HepG2 (cell line): Measurements from ENCODE around the gene FYB1.

ENCODE experiments used
- EZH2 ChIP-seq: conservative IDR thresholded peaks from 2 replicates; pipeline ENCODE4 v1.6.1; 2012; ENCODE audit warnings: mild to moderate bottlenecking, low read depth, low read length, moderate library complexity
- KDM2A ChIP-seq: sonication (generic); formaldehyde crosslinking; IDR thresholded peaks from 2 replicates; pipeline ENCODE4 v1.4.0; 2020; ENCODE audit warnings: low read depth, missing genetic modification reagents, borderline replicate concordance
- LCORL ChIP-seq, 2 experiments: fragments of 450-650 bp in 1 of 2; sonication (generic) in 1 of 2; formaldehyde crosslinking in 1 of 2; IDR thresholded peaks; 2 replicates each; pipeline versions ENCODE4 v1.5.0 to v1.6.1; 2017 to 2020; ENCODE audit warnings: antibody characterized with exemption in 1 of 2, missing genetic modification reagents in 1 of 2
- MYC ChIP-seq: sonication (generic); formaldehyde crosslinking; IDR thresholded peaks from 2 replicates; pipeline ENCODE4 v1.9.0; 2021; ENCODE audit warnings: missing genetic modification reagents, borderline replicate concordance
- NFYB ChIP-seq: sonication (generic); formaldehyde crosslinking; IDR thresholded peaks from 2 replicates; pipeline ENCODE4 v1.4.0; 2020; ENCODE audit warnings: missing genetic modification reagents
- POLR2A ChIP-seq, 2 experiments: IDR thresholded peaks; 2 replicates each; pipeline ENCODE4 v1.6.1; 2011; ENCODE audit warnings: low read depth in 2 of 2, low read length in 2 of 2, mild to moderate bottlenecking in 1 of 2, moderate library complexity in 1 of 2; ENCODE audit not compliant: insufficient read depth in 1 of 2
- RFX5 ChIP-seq: IDR thresholded peaks from 2 replicates; pipeline ENCODE4 v1.6.1; 2011; ENCODE audit warnings: low read depth, low read length, improper control_type of control experiment
- ZNF30 ChIP-seq: sonication (generic); formaldehyde crosslinking; IDR thresholded peaks from 2 replicates; pipeline ENCODE4 v1.5.0; 2020; ENCODE audit warnings: mild to moderate bottlenecking, missing genetic modification reagents
- ZNF883 ChIP-seq: sonication (generic); formaldehyde crosslinking; IDR thresholded peaks from 2 replicates; pipeline ENCODE4 v1.5.1; 2020; ENCODE audit warnings: mild to moderate bottlenecking, missing genetic modification reagents; ENCODE audit errors: not compliant biosample characterization
- TF ChIP-seq, protein P1 (sequence below), 2 experiments: fragments of 450-650 bp in 1 of 2; sonication (generic) in 1 of 2; formaldehyde crosslinking in 1 of 2; IDR thresholded peaks; 2 replicates each; pipeline versions ENCODE4 v1.6.1 to v1.8.0; 2016 to 2022; ENCODE audit warnings: antibody characterized with exemption in 1 of 2, mild to moderate bottlenecking in 1 of 2, missing genetic modification reagents in 1 of 2

DNA sequence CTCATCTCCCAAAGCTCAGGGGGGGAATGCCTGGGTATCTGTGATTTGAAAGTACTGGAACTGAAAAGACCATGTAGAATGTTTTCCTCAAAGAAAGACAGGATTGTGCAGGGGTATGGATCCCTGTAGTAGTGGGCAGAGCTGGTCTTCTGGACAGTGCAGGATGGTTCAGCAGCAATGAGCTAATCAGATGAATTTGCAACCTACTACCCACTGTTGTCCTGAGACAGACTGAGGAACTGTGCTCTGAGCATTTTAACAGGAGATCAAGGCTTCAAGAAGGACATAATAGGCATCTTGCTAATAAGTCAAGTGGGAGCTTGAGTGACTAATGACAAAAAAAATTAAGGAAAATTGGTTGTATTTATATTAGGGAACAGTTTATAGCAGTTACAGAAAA lies 61.7 kb downstream of the FYB1 start:
- no peak for TF ChIP-seq RFX5
- TF ChIP-seq ZNF30: no peak
- TF ChIP-seq, protein P1, sequence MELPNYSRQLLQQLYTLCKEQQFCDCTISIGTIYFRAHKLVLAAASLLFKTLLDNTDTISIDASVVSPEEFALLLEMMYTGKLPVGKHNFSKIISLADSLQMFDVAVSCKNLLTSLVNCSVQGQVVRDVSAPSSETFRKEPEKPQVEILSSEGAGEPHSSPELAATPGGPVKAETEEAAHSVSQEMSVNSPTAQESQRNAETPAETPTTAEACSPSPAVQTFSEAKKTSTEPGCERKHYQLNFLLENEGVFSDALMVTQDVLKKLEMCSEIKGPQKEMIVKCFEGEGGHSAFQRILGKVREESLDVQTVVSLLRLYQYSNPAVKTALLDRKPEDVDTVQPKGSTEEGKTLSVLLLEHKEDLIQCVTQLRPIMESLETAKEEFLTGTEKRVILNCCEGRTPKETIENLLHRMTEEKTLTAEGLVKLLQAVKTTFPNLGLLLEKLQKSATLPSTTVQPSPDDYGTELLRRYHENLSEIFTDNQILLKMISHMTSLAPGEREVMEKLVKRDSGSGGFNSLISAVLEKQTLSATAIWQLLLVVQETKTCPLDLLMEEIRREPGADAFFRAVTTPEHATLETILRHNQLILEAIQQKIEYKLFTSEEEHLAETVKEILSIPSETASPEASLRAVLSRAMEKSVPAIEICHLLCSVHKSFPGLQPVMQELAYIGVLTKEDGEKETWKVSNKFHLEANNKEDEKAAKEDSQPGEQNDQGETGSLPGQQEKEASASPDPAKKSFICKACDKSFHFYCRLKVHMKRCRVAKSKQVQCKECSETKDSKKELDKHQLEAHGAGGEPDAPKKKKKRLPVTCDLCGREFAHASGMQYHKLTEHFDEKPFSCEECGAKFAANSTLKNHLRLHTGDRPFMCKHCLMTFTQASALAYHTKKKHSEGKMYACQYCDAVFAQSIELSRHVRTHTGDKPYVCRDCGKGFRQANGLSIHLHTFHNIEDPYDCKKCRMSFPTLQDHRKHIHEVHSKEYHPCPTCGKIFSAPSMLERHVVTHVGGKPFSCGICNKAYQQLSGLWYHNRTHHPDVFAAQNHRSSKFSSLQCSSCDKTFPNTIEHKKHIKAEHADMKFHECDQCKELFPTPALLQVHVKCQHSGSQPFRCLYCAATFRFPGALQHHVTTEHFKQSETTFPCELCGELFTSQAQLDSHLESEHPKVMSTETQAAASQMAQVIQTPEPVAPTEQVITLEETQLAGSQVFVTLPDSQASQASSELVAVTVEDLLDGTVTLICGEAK (IDR thresholded peaks at IDR 0.05): no peak
- TF ChIP-seq, protein P1 (CRISPR knock-in tag; IDR thresholded peaks at IDR 0.05): no peak
- no peak for TF ChIP-seq KDM2A (CRISPR knock-in tag)
- no peak for TF ChIP-seq LCORL (IDR thresholded peaks at IDR 0.05)
- TF ChIP-seq LCORL (CRISPR knock-in tag; IDR thresholded peaks at IDR 0.05): no peak
- no peak for TF ChIP-seq ZNF883 (CRISPR knock-in tag)
- TF ChIP-seq POLR2A (IDR thresholded peaks at IDR 0.05; ENCODE audit: insufficient read depth in 1 of 2, low read depth in 2 of 2, low read length in 2 of 2): no peak
- TF ChIP-seq NFYB (CRISPR knock-in tag): no peak
- TF ChIP-seq MYC (CRISPR knock-in tag): no peak
- no peak for TF ChIP-seq EZH2
